ENCODE results near the gene C18orf63.

DNA sequence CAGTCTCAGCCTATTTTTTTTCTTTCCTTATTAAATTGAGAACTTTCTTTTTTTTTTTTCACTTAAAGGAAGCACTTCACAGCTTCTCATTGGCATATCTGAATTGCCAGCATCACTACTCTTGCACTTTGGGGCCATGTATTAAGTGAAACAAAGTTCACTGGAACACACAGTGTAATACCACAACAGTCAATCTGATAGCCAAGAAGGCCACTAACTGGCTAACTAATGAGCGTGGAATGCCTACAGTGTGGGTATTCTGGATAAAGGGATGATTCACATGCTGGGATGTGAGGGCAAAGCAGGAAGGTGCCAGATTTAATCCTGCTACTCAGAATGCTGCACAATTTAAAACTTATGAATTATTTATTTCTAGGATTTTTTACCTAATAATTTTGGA lies 11.7 kb upstream of the C18orf63 start:
- TF ChIP-seq EZH2 (IDR thresholded peaks at IDR 0.05; ENCODE audit: low read length): no peak
- TF ChIP-seq, protein P1, sequence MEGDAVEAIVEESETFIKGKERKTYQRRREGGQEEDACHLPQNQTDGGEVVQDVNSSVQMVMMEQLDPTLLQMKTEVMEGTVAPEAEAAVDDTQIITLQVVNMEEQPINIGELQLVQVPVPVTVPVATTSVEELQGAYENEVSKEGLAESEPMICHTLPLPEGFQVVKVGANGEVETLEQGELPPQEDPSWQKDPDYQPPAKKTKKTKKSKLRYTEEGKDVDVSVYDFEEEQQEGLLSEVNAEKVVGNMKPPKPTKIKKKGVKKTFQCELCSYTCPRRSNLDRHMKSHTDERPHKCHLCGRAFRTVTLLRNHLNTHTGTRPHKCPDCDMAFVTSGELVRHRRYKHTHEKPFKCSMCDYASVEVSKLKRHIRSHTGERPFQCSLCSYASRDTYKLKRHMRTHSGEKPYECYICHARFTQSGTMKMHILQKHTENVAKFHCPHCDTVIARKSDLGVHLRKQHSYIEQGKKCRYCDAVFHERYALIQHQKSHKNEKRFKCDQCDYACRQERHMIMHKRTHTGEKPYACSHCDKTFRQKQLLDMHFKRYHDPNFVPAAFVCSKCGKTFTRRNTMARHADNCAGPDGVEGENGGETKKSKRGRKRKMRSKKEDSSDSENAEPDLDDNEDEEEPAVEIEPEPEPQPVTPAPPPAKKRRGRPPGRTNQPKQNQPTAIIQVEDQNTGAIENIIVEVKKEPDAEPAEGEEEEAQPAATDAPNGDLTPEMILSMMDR (optimal IDR thresholded peaks at IDR 0.05 in 1 of 3, IDR thresholded peaks at IDR 0.05 in 1 of 3, conservative IDR thresholded peaks at IDR 0.05 in 1 of 3; ENCODE audit: extremely low read depth in 1 of 3, insufficient read depth in 2 of 3, low read length in 3 of 3): no peak

Measured in keratinocyte (primary cell).